SH-SY5Y (cell line): ENCODE data around the gene TRPM2.

Experiments used
- GATA2 ChIP-seq: IDR thresholded peaks from 2 replicates; pipeline ENCODE4 v1.6.1; 2011; ENCODE audit warnings: mild to moderate bottlenecking, low read depth, low read length
- GATA3 ChIP-seq: IDR thresholded peaks from 2 replicates; pipeline ENCODE4 v1.6.1; 2011; ENCODE audit warnings: low read depth, mild to moderate bottlenecking, low read length, moderate library complexity

DNA sequence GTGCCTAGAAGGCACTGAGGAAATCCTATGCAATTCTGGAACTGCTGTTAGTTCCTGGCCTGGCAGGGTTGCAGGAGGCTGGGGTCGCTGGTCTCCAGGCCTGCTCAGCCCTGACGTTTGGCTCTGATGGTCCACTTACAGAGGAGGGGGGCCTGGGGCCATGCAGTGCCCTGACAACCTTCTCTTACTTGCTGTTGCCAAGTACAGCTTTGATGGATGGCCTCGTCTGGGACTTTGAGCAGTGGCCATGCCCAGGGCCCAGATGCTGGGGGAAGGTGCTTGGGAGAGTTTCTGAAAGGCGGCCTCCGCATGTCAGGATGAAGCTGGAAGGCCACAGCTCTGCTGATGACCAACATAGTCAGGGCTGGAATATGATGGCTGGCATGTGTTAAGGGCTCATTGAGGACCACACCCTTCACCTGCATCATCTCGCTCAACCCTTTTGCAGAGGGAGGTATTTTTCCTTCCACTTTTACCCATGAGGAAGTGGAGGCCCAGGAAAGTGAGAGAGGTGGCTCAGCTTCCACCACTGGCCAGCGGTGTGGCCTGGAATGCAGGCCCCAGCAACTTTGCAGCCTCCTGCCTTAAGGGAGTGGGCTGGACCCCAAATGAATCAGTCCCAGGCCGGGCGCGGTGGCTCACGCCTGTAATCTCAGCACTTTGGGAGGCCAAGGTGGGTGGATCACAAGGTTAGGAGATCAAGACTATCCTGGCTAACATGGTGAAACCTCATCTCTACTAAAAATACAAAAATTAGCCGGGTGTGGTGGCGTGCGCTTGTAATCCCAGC lies 67.2 kb downstream of the TRPM2 start:
- TF ChIP-seq GATA3 (no peak), GATA2 (no peak)
